SIG-M5 treated with dmso at 0.1 percent for 504 hours (cell line): Measurements from ENCODE around the gene MRPS25.

Source experiments
- DNase-seq: peaks from one replicate; lab custom pipeline; 2025; ENCODE audit not compliant: unreplicated experiment; lab: John Stamatoyannopoulos, UW

Gene MRPS25

GRCh38 chr3:15083252-15083651 is 18.1 kb upstream of the MRPS25 start:
- no peak for DNase-seq

- DNase-seq: peak; percentile 45
These were observed 17.0 kb upstream of the MRPS25 start for GRCh38 chr3:15081960-15082664.

GRCh38 chr3:15079091-15079490 is 14.0 kb upstream of the MRPS25 start:
- no peak for DNase-seq

- no peak for DNase-seq
These were observed 9.4 kb upstream of the MRPS25 start for GRCh38 chr3:15074500-15074899.

GRCh38 chr3:15071699-15072098 is 6.6 kb upstream of the MRPS25 start:
- DNase-seq: no peak

- DNase-seq: no peak
These were observed 4.3 kb upstream of the MRPS25 start for GRCh38 chr3:15069441-15069840.

GRCh38 chr3:15066467-15066866 is 1.4 kb upstream of the MRPS25 start:
- no peak for DNase-seq

- no peak for DNase-seq
These were observed 464 bp upstream of the MRPS25 start for GRCh38 chr3:15065550-15066007.

GRCh38 chr3:15064299-15064834 is 748 bp downstream of the MRPS25 start:
- DNase-seq: peak; percentile 23

- no peak for DNase-seq
These were observed 1.3 kb downstream of the MRPS25 start for GRCh38 chr3:15063656-15064286.

- DNase-seq: no peak
These were observed 1.9 kb downstream of the MRPS25 start for GRCh38 chr3:15063238-15063637.

GRCh38 chr3:15060029-15060428 is 5.1 kb downstream of the MRPS25 start:
- DNase-seq: no peak

- DNase-seq: no peak
These were observed 8.3 kb downstream of the MRPS25 start for GRCh38 chr3:15056676-15057404.

GRCh38 chr3:15055019-15055557 is 10.0 kb downstream of the MRPS25 start:
- no peak for DNase-seq

- no peak for DNase-seq
These were observed 11.6 kb downstream of the MRPS25 start for GRCh38 chr3:15053541-15053940.

GRCh38 chr3:15052335-15053242 is 12.5 kb downstream of the MRPS25 start:
- DNase-seq: no peak

- DNase-seq: peak; percentile 65
These were observed 13.6 kb downstream of the MRPS25 start for GRCh38 chr3:15051531-15051930.

- no peak for DNase-seq
These were observed 14.6 kb downstream of the MRPS25 start for GRCh38 chr3:15050405-15051092.

GRCh38 chr3:15049584-15049983 is 15.5 kb downstream of the MRPS25 start:
- no peak for DNase-seq

- DNase-seq: no peak
These were observed 19.4 kb downstream of the MRPS25 start for GRCh38 chr3:15045667-15046066.
